Measurements from ENCODE around the gene PPP2R2D.
"Not testable (repeated sequence)": the region's sequence is repeated elsewhere in the genome, so short reads cannot be mapped to it uniquely, and the experiment has no call there.

The PPP2R2D gene

GRCh38 chr10:131930150-131930549 lies 29.3 kb downstream of the PPP2R2D start:
- DNase-seq: no peak

DNA sequence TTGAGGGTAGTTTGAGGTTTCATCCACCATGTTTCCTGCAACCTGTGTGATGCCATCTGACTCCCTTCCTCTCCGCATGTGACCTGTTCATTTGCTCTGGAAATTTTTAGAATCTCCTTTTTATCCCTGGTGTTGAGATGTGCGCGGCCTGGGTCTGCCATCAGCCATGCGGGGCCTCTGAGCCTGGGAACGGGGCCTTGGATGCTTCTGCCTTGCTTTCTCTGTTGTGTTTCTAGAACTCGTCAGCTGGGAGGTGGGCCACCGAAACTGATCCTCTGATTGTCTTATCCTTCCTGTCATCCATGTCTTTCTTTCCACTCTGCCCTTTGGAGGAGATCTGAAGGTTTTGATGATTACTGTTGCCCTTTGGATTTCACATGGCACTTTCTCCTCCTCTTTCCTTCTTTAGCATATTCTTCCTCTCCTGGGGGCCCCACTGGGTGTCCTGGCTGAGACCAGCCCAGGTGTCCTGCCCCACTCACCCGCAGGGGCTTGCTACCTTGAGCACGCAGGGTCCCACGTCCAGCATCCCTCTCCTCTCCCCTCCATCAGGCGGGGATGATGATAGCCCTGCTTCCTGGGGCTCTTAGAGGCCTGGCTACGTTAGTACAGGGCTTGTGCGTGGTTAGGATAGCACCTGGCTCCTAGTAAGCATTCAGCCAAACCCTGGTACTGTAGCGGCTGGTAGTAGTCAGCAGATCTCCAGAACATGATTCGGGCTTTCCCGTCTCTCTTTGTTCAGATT lies 29.9 kb downstream of the PPP2R2D start:
- DNase-seq: no peak

GRCh38 chr10:131931981-131932380 lies 31.2 kb downstream of the PPP2R2D start:
- DNase-seq: no peak

DNA sequence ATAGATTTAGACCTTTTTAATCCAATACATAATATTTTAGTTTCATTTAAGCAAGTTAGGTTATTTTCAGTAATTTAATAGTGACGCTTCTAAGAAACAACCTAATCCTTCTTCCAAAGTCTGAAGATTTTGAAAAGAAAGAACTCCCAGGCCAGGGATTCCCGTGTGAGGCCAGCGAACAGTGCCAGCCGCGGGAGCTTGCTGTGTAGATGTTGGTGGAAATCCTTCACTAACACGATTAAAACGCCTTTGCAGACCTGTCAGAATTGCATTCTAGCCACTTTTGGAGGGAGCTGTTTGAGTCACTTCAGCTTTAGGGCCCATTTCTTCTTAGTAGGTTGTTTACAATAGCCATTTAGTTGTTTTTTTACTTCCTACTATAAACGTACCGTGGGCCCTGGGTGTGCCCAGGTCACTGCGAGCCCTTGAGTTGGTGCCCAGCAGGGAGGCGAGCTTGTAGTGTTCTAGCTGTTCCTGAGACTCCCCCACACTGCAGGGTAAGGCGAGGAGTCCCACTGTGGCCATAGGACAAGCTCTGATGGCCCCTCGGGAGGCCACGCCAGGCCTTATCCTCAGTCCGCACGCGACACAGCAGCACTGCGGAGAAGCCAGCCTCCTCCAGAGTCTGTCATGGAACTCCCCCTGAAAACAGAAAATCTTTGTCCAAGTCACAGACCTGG lies 32.3 kb downstream of the PPP2R2D start:
- DNase-seq: no peak

- no peak for DNase-seq
Observed at GRCh38 chr10:131933696-131934086, 32.9 kb downstream of the PPP2R2D start.

- no peak for DNase-seq
Observed at GRCh38 chr10:131934769-131935168, 34.0 kb downstream of the PPP2R2D start.

- DNase-seq: no peak
Observed at GRCh38 chr10:131935260-131935659, 34.5 kb downstream of the PPP2R2D start.

GRCh38 chr10:131936294-131936693 lies 35.5 kb downstream of the PPP2R2D start:
- DNase-seq: no peak

DNA sequence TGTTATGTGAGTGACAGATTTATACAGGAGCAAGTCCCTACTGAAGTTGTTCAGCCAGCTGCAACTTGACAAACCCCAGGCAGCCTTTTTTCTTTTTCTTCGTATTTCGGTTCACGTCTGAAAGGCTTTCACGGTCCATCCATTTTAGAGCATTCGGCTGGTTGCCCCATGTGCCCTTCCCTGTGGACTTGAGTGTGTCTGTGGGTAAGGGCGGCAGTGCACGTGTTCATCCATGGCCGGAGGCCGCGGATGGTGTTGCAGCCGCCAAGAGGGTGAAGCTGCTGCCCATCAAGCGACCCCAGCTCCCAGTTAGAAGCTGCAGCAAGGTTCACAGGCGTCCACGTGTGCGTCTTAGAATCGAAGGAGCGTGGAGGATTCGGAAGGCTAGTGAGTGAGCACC lies 35.9 kb downstream of the PPP2R2D start:
- DNase-seq: no peak

- DNase-seq: no peak
Observed at GRCh38 chr10:131937836-131938235, 37.0 kb downstream of the PPP2R2D start.

DNA sequence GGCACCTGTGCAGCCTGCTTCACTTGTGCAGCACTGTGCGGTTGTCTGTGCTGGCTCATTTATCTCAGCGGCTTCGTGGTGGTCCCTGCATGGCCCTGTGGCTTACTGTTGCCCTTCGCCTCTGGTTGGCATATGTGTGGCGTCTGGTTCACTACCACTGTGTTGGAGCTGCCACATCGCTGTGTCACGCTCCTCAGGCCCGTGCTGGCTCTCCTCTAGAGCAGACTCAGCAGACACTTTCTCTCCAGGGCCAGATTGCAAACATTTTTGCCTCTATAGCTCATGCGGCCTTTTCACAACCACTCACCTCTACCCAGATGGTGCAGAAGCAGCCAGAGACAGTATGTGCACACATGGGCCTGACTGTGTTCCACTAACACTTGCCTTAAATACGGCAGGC lies 37.9 kb downstream of the PPP2R2D start:
- no peak for DNase-seq

DNA sequence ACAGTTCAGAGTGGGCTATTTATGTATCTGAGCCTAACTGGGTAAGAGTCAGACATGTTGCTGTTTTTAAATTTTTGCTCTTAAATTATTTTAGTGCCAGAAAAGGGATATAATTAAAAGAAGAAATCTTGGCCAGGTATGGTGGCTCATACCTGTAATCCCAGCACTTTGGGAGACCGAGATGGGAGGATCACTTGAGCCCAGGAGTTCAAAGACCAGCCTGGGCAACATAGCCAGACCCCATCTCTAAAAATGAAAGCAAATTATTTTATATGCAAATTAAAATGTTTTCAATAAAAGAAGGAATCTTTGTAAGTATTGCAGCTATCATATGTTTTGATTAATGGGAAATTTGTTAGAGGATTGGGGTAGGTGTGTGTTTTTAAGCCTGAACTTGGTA lies 41.6 kb downstream of the PPP2R2D start:
- DNase-seq: no peak

DNA sequence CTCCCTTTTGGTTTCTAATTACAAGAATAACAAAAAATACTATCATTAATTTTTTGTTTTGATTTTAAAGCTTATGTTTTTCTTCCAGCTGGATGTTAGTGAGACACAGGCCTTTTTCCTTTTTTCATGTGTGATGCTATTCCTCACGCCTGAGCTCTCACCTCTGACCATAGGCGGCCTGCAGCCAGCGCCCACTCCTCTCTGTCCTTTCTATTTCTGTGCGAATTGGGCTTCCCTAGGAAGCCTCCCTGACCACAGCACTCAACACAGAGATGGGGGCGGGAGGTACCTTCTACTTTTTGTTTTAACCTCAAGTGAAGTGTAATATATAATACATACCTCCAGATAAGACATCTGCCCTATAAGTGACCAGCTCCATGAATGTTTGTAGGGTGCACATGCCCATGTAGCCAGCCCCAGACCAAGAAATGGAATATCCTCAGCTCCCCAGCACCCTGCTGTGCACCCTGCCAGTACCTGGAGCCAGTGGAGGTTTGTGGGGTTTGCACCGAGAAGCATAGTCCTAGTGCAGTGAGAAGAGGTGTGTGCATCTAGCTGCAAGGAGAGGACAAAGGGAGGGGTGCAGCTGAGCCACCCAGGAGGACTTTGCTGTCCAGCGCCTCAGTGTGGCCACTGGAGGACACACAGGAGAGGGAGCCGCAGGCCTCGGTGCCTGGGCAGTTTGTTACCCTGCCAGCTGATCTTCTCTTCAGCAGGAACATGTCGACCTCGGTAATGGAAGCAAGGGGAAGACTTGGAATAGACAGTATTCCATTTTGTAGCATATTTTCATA lies 42.4 kb downstream of the PPP2R2D start:
- DNase-seq: no peak

DNA sequence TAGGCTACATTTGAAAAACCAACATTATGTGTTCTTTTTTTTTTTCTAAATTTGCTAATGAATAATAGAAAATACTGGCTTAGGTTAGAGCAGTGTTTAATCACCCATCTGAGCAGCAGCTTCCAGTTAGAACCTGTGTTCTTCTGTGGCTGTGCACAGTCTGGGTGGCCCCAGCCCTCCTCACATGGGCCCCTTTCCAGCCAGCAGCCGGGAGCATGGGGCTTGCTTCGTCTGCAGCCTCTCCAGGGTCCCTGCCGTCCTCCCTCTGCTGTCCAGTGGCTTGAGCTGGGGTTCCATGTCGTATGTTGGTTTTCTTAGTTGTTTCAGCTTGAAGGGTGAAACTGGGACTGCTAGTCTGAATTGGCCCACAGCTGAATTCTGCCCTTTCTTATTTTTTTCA lies 43.6 kb downstream of the PPP2R2D start:
- DNase-seq: no peak

DNA sequence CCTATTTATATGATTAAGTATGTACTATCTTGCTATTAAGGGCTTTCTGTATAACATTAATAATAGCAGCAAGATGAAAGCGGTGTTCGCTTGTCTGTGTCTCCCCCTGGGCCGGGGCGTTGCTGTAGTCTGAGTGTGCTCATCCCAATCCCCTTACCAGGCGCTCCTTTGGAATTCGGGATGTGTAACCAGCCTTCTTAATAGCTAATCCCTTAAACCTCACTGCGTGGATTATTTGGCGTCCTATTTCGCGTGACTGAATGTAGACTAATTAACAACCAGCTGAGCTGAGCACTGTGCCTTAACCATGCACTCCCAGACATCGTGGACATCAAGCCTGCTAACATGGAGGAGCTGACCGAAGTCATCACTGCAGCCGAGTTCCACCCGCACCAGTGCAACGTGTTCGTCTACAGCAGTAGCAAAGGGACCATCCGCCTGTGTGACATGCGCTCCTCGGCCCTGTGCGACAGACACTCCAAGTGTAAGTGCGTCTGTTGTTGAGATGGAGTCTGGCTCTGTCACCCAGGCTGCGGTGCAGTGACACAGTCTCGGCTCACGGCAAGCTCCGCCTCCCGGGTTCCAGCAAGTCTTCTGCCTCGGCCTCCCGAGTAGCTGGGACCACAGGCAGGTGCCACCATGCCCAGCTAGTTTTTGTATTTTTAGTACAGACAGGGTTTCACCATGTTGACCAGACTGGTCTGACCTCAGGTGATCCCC lies 44.3 kb downstream of the PPP2R2D start:
- no peak for DNase-seq

DNA sequence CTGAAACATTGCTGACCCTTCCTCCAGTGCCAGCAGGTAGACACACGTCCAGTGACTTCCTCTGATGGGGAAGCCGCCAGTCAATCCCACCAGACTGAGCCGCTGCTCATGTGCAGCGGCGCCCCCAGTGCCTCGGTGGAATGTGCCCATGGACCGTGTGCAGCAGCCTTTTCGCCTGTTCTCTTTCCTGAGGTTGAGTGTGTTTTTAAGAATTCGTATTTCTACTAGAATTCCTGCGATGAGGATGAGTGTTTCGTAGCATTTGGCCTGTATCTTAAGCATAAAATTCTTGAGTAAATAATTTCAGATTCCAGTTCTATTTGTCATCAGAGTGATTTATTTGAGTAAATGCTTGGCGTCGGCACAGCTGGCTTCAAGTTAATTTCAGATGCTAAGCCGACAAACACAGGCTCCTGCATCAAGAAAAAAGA lies 45.5 kb downstream of the PPP2R2D start:
- no peak for DNase-seq

DNA sequence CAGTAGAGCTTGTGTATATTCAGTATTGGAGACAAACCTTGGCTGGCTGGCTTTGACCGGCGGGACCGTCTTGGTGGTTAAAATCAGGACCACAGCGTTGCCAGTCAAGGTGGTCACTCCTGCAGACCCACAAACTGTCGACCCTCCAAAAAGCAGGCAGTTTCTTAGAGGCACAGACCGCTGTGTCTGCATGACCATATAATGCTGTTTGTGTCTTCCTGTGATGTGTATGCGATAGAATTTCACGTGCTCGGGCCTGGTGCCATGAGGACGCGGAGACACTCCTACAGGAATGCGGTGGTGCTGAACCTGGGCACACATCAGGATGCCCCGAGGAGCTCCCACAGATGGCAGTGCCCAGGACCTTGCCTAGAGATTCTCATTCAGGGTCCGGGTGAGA lies 46.1 kb downstream of the PPP2R2D start:
- no peak for DNase-seq

GRCh38 chr10:131947631-131948347 lies 47.0 kb downstream of the PPP2R2D start:
- no peak for DNase-seq

GRCh38 chr10:131948501-131948900 lies 47.7 kb downstream of the PPP2R2D start:
- no peak for DNase-seq

DNA sequence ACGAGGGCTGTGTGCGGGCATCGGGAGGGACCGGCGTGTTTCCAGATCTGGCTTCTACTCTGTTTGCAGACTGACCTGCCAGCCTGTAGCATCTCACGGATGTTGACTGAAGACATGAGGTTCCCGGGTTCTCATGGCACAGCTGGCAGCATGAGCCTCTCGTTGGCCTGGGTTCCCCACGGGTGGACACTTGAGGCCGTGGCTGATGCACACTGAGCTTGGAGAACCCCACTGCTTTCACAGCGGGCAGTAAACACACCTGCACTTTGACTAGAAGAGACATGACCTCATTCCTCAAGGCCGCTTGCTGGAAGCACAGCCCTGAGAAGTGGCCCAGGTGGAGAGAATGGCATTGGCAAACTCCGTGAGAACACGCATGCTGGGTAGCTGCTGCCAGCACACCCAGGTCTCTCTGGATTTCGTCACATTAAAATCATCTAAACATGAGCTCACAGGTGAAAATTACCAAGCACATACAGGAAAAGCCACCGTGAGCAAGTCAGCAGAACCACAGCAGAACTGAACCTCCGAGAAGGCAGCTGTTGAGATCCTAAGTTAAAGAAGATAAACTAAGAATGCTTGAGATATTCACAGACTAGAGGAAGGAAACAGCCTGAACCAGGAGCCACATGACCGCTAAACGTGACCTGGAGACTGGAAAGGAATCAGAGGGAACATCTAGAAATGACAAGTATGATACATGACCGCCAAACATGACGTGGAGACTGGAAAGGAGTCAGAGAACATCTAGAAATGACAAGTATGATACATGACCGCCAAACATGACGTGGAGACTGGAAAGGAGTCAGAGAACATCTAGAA lies 48.4 kb downstream of the PPP2R2D start:
- no peak for DNase-seq

DNA sequence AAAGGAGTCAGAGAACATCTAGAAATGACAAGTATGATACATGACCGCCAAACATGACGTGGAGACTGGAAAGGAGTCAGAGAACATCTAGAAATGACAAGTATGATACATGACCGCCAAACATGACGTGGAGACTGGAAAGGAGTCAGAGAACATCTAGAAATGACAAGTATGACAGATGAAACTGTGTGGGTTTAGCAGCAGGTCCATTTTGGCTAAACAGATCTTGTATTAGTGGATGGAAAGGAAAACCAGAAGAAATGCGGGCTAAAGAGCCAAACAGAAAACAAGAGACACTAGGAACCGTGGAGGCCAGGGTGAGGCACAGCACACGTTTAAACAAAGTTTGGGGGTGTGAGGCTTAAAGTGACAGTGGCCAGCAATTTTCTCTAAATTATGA lies 49.1 kb downstream of the PPP2R2D start:
- DNase-seq: not testable (repeated sequence)

Measured in NCI-H510A (cell line).